AG09319 (cell line): ENCODE data around the gene TSC22D4.

ENCODE experiments used
- DNase-seq: peaks from one replicate; pipeline ENCODE4 v3.0.0-alpha.2; 2010; ENCODE audit warnings: low read depth; ENCODE audit errors: extremely low read depth
- TF ChIP-seq, protein P1 (sequence below): IDR thresholded peaks from 2 replicates; pipeline ENCODE4 v1.5.1; 2011; ENCODE audit warnings: low read depth, mild to moderate bottlenecking, inconsistent platforms, low read length, moderate library complexity

Gene TSC22D4

DNA sequence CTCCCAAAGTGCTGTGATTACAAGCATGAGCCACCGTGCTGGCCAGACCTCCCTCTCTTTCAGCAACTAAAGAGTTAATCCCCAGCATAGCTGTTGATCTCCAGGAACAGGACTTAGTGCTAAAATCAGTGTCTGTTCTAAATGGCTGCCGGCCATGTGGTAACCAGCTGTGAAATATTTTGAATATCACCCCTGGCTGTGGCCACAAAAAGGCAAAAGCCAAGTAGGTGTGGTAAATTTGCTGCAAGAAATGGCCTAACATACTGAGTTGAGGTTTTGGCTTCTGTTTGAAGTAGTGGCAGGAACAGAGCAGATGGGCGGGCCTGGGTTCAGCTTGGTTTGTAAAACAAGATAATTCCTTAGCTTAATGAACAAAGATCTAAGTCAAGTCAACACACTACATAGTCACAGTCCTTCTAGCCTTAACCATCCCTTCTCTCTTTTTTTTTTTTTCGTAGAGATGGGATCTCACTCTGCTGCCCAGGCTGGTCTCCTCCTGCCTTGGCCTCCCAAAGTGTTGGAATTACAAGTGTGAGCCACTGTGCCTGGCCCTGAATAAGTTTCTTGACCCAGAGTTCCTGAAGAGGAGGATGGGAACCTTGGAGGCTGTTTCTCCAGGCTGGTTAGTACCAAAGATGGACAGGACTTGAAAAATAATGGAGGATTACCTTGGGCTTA is 37.3 kb upstream of the TSC22D4 start:
- peak; percentile 80 for DNase-seq
- TF ChIP-seq, protein P1, sequence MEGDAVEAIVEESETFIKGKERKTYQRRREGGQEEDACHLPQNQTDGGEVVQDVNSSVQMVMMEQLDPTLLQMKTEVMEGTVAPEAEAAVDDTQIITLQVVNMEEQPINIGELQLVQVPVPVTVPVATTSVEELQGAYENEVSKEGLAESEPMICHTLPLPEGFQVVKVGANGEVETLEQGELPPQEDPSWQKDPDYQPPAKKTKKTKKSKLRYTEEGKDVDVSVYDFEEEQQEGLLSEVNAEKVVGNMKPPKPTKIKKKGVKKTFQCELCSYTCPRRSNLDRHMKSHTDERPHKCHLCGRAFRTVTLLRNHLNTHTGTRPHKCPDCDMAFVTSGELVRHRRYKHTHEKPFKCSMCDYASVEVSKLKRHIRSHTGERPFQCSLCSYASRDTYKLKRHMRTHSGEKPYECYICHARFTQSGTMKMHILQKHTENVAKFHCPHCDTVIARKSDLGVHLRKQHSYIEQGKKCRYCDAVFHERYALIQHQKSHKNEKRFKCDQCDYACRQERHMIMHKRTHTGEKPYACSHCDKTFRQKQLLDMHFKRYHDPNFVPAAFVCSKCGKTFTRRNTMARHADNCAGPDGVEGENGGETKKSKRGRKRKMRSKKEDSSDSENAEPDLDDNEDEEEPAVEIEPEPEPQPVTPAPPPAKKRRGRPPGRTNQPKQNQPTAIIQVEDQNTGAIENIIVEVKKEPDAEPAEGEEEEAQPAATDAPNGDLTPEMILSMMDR: no peak

DNA sequence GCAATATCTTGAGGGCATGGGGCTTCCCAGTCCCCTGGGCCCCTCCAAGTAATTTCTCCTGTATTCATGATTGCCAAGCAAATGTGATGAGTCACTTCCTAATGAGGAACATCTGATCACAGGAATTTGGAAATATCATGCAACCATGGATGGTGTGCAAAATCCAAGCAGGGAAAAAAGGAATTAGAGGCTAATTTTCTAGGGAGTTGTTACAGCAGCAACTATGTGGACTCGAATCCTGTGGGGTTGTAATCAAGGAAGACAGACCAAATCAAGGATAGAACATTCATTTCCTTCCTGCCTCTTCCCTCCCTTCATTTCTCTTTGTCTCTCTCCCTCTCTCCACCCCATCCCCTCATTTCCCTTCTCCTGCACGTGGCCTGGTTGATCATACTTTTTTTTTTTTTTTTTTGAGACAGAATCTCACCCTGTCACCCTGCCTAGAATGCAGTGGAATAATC is 36.1 kb upstream of the TSC22D4 start:
- peak; percentile 58 for DNase-seq
- TF ChIP-seq, protein P1: no peak

DNA sequence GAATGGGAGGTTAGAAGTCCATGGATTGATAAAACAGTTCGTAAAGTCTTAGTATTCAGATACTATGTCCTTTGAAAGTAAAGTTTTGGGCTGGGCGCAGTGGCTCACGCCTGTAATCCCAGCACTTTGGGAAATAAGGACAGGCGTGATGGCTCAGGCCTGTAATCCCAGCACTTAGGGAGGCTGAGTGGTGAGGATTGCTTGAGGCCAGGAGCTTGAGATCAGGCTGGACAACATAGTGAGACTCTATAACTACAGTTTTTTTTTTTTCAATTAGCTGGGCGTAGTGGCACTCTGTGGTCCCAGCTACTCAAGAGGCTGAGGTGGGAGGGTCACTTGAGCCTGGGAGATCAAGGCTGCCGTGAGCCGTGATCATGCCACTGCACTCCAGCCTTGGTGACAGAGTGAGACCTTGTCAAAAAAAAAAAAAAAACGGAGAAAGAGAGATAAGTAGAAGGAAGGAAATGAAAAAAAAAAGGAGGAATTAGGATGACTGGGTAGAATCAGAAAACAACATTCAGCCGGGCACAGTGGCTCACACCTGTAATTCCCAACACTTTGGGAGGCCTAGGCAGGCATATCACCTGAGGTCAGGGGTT is 34.3 kb upstream of the TSC22D4 start:
- TF ChIP-seq, protein P1: no peak
- DNase-seq: no peak

DNA sequence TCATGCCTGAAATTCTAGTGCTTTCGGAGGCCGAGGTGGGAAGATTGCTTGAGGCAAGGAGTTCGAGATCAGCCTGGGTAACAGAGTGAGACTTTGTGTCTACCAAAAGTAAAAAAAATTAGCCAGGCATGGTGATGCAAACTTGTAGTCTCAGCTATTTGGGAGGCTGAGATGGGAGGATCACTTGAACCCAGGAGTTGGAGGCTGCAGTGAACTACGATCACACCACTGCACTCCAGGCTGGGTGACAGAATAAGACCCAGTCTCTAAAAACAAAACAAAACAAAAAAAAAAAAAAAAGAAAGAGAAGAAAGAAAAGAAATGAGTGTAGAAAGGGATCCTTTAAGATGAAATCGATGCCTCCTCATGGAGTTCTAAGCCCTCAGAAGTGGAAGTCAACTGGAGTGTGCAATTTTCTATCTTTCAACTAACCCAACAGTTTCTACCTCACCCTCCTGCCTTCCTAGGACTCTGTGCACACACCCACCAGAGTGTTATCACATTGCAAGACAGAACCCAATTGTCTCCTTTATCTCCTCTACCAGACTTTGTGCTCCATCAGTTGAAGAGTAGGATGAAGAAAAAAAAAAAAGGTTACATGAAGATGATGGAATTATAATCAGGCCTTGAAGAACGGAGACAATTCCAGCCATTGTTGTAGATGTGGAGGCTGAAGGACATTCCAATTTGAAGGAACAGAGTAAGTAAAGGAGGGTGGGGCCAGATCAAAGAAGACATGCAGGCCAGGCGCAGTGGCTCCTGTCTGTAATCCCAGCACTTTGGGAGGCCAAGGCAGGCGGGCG is 31.6 kb upstream of the TSC22D4 start:
- TF ChIP-seq, protein P1: no peak
- no peak for DNase-seq

DNA sequence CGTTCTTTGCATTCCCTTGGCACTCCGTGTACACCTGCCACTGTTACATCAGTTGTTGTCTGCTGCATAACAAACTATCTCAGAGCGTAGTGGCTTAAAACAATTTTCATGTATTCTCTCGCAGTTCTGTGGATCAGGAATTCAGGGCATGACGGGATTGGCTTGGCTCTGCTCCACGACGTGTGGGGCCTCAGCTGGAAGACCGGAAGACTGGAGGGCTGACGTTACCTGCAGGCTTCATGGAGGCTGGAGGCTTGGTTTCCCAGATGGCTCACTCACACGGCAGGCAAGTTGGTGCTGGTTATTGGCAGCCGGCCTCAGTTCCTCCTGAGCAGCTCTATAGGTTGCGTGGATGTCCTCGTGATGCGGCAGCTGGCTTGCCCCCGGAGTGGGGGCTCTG is 30.2 kb upstream of the TSC22D4 start:
- DNase-seq: peak; percentile 24
- TF ChIP-seq, protein P1: no peak

DNA sequence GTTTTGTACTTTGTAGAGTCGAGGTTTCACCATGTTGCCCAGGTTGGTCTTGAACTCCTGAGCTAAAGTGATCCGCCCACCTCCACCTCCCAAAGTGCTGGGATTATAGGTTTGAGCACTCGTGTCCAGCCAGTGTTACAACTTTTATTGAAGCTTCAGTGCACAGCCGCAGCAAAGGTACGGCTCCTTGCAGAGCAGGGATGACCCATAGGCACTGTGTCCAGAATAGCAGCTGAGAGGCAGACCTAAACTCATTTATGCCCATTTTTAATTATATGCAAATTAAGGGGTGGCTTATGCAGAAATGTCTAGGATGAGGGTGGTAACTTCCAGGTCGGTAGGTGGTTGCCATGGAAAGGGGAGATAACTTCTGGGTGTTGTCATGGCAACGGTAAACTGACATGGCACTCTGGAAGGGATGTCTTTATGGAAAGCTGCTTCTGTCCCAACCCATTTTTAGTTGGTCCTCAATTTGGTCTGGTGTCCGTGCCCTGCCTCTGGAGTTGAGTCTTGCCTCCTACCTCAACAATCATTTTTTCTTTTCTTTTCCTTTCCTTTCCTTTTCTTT is 27.4 kb upstream of the TSC22D4 start:
- no peak for DNase-seq

More for the DNA sequence above, 27.4 kb upstream of the TSC22D4 start:
- TF ChIP-seq, protein P1: no peak
